Natural killer cell (primary cell): ENCODE data around the gene CLK1. TPM values are rescaled to one million over a fixed set of nuclear protein-coding genes. Genes with fewer than 3 reads are reported as not detected.
"Not testable (repeated sequence)": the region's sequence is repeated elsewhere in the genome, so short reads cannot be mapped to it uniquely, and the experiment has no call there.

Source experiments
- ATAC-seq, 3 donors: fragments of 150-1000 bp in 2 of 3; fragments of 200-7000 bp in 1 of 3; cut with Tn5 transposase; 1 replicate in 1 of 3; 2 replicates in 2 of 3; pipeline ENCODE4 v1.10.0; 2021; ENCODE audit warnings: mild to moderate bottlenecking in 2 of 3, moderate library complexity in 2 of 3
- DNase-seq, 2 donors: peaks; one replicate each; pipeline versions ENCODE4 v3.0.0 to v3.0.0-alpha.2; 2013 to 2021; ENCODE audit warnings: mixed read lengths in 1 of 2
- H3K27ac ChIP-seq: one replicate; pipeline ENCODE4 v1.5.1; 2013; ENCODE audit warnings: mild to moderate bottlenecking, low read length
- H3K27me3 ChIP-seq: one replicate; pipeline ENCODE4 v1.6.1; 2013; ENCODE audit warnings: low read length; ENCODE audit not compliant: control insufficient read depth, insufficient read depth
- H3K36me3 ChIP-seq: one replicate; pipeline ENCODE4 v1.6.1; 2013; ENCODE audit warnings: low read length; ENCODE audit not compliant: control insufficient read depth, insufficient read depth
- H3K4me1 ChIP-seq: one replicate; pipeline ENCODE4 v1.6.1; 2013; ENCODE audit warnings: low read length; ENCODE audit not compliant: control insufficient read depth, insufficient read depth
- H3K4me3 ChIP-seq: one replicate; pipeline ENCODE4 v1.5.1; 2013; ENCODE audit warnings: low read length
- H3K9me3 ChIP-seq: one replicate; pipeline ENCODE4 v1.6.1; 2013; ENCODE audit warnings: low read length; ENCODE audit not compliant: control insufficient read depth, insufficient read depth
- H3K27ac Mint-ChIP-seq, 2 donors: one replicate each; pipeline ENCODE4 v1.8.0; 2022; ENCODE audit warnings: mild to moderate bottlenecking in 2 of 2, mixed read lengths in 2 of 2, moderate library complexity in 1 of 2
- H3K27me3 Mint-ChIP-seq, 2 donors: one replicate each; pipeline ENCODE4 v1.8.0; 2022; ENCODE audit warnings: low read depth in 2 of 2, mixed read lengths in 2 of 2
- H3K36me3 Mint-ChIP-seq: one replicate; pipeline ENCODE4 v1.8.0; 2022; ENCODE audit warnings: mixed read lengths
- H3K4me1 Mint-ChIP-seq, 2 donors: one replicate each; pipeline ENCODE4 v1.8.0; 2022; ENCODE audit warnings: mixed read lengths in 2 of 2
- H3K4me3 Mint-ChIP-seq: one replicate; pipeline ENCODE4 v1.8.0; 2022; ENCODE audit warnings: mild to moderate bottlenecking, moderate library complexity, mixed read lengths
- H3K9me3 Mint-ChIP-seq, 2 donors: one replicate each; pipeline ENCODE4 v1.8.0; 2022; ENCODE audit warnings: mixed read lengths in 2 of 2
- CTCF ChIP-seq: fragments of 200-600 bp; IDR thresholded peaks from one replicate; pipeline ENCODE4 v1.8.0; 2022; ENCODE audit warnings: antibody characterized with exemption
- WGBS: methylation state at CpG from one replicate; pipeline ENCODE4 v1.1.7; 2013; ENCODE audit warnings: missing lambda C conversion rate; ENCODE audit not compliant: insufficient coverage; 5-methylcytosine and 5-hydroxymethylcytosine counted together
- intact Hi-C: fragments of 100-400 bp; cut with micrococcal nuclease; formaldehyde crosslinking; loops from one replicate; pipeline ENCODE4 v1.14.2; 2022
- total RNA-seq, 4 donors: library from RNA; stranded (reverse); fragments of 120-200 nt in 1 of 4; gene quantifications; one replicate each; pipeline versions ENCODE4 v1.2.3 to v1.2.4, GENCODE V29; 2013 to 2022

CLK1 gene
- total RNA-seq, 3 donors from 2014 or later (not counting 1 experiment from before 2014, with no cell fraction given): 975 to 1,296 (median 1,070) TPM

GRCh38 chr2:200828104-200828503 lies 36.4 kb downstream of the CLK1 start:
- Mint-ChIP-seq H3K4me1 (peaks cover 0 to 5% of the 10 kb centered on the region in 2 donors), H3K4me3 (no peak overlapping the region), H3K27me3 (no peaks in the 10 kb centered on the region), H3K9me3 (no peaks in the 10 kb centered on the region), H3K36me3 (no peaks in the 10 kb centered on the region), H3K27ac (peak overlapping the region; percentile 39 to 65)
- Histone ChIP-seq H3K27ac (no peak overlapping the region), H3K4me3 (no peak overlapping the region), H3K4me1 (no peaks in the 10 kb centered on the region), H3K27me3 (no peaks in the 10 kb centered on the region), H3K9me3 (no peaks in the 10 kb centered on the region), H3K36me3 (peaks cover 9% of the 10 kb centered on the region)
- no peak for DNase-seq
- TF ChIP-seq CTCF: no peak
- WGBS: 94% methylated on average over 2 of the region's 2 CpGs
- no peak for ATAC-seq
- intact Hi-C loops: no loop called here

- ATAC-seq: no peak
Observed at GRCh38 chr2:200821686-200822245, 42.7 kb downstream of the CLK1 start.

GRCh38 chr2:200820573-200821234 lies 43.8 kb downstream of the CLK1 start:
- no peak overlapping the region for H3K4me3 Mint-ChIP-seq

More at GRCh38 chr2:200821686-200822245, 42.7 kb downstream of the CLK1 start:
- no peak overlapping the region for H3K27ac ChIP-seq
- H3K36me3 ChIP-seq: peaks cover 58% of the 10 kb centered on the region
- DNase-seq: no peak
- no peaks in the 10 kb centered on the region for H3K4me1 ChIP-seq
- intact Hi-C loops: no loop called here
- Mint-ChIP-seq H3K27ac (no peak overlapping the region), H3K27me3 (no peaks in the 10 kb centered on the region), H3K4me3 (no peak overlapping the region), H3K9me3 (no peaks in the 10 kb centered on the region), H3K4me1 (peaks cover 9 to 24% of the 10 kb centered on the region in 2 donors), H3K36me3 (peaks cover 34% of the 10 kb centered on the region)
- H3K9me3 ChIP-seq: no peaks in the 10 kb centered on the region
- no peak for TF ChIP-seq CTCF
- no peak overlapping the region for H3K4me3 ChIP-seq
- H3K27me3 ChIP-seq: no peaks in the 10 kb centered on the region
- 96% methylated on average over 6 of the region's 6 CpGs for WGBS

GRCh38 chr2:200818732-200819131 lies 45.7 kb downstream of the CLK1 start:
- Mint-ChIP-seq H3K27ac (peak overlapping the region; percentile 40 to 93), H3K4me1 (peaks cover 33 to 54% of the 10 kb centered on the region in 2 donors)

More at GRCh38 chr2:200820573-200821234, 43.8 kb downstream of the CLK1 start:
- Histone ChIP-seq H3K9me3 (no peaks in the 10 kb centered on the region), H3K36me3 (peaks cover 67% of the 10 kb centered on the region), H3K4me1 (no peaks in the 10 kb centered on the region), H3K27ac (no peak overlapping the region), H3K4me3 (no peak overlapping the region), H3K27me3 (no peaks in the 10 kb centered on the region)
- 98% methylated on average over 5 of the region's 5 CpGs for WGBS
- no peak for TF ChIP-seq CTCF
- Mint-ChIP-seq H3K9me3 (no peaks in the 10 kb centered on the region), H3K4me1 (peaks cover 14 to 34% of the 10 kb centered on the region in 2 donors), H3K27me3 (no peaks in the 10 kb centered on the region), H3K27ac (peak overlapping the region; percentile 25 to 74), H3K36me3 (peaks cover 44% of the 10 kb centered on the region)
- no peak for DNase-seq
- intact Hi-C loops: no loop called here
- ATAC-seq: peak in 1 of 3 donors; percentile 27

More at GRCh38 chr2:200818732-200819131, 45.7 kb downstream of the CLK1 start:
- H3K9me3 Mint-ChIP-seq, H3K27ac ChIP-seq, H3K4me3 Mint-ChIP-seq, ATAC-seq, intact Hi-C loops, DNase-seq, H3K27me3 ChIP-seq, H3K9me3 ChIP-seq, H3K4me1 ChIP-seq, H3K4me3 ChIP-seq, H3K27me3 Mint-ChIP-seq: not testable (repeated sequence)
- WGBS: 92% methylated on average over 2 of the region's 3 CpGs
- H3K36me3 ChIP-seq: peaks cover 82% of the 10 kb centered on the region
- H3K36me3 Mint-ChIP-seq: peaks cover 58% of the 10 kb centered on the region
